Esophagus mucosa (tissue), 1 donor: ENCODE measurements around the gene C1QTNF6. TPM values are rescaled to one million over a fixed set of nuclear protein-coding genes. Genes with fewer than 3 reads are reported as not detected.

Source experiments
- ATAC-seq: fragments of 200-7000 bp; cut with Tn5 transposase; one replicate; pipeline ENCODE4 v1.9.1; 2020
- total RNA-seq: library from RNA; stranded (reverse); gene quantifications from one replicate; pipeline ENCODE4 v1.2.4, GENCODE V29; 2023
- donor health status: DM: yes; HTN: yes; CAD: no.

Gene C1QTNF6
- total RNA-seq, 1 donor from 2014 or later: 2.0 TPM

DNA sequence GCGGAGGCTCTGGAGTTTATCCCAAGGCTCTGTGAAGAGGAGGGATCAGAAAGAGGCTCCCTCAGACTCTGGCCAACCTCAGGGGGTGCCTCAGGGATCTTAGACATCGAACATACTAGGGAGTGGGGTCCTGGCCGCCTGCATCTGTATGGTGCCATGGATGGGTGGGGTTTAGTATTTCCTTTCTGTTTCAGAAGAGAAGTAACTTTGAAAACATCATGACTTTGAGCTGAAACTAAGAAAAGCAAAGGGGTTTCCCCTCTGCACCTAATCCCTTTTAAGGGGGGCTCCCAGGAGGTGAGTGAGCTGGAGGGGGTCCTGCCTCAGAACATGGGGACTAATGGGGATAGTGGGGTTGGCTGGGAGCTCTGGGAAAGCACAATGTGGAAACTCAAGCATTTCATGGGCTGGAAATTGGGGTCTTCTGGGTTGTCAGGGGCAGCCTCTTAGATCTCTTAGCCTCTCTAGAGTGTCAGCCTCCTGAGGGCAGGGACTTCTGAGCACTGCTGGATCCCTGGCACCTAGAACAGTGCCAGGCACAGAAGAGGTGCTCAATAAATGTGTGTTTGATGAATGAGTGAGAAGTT, 36.0 kb upstream of the C1QTNF6 start:
- ATAC-seq: no peak

DNA sequence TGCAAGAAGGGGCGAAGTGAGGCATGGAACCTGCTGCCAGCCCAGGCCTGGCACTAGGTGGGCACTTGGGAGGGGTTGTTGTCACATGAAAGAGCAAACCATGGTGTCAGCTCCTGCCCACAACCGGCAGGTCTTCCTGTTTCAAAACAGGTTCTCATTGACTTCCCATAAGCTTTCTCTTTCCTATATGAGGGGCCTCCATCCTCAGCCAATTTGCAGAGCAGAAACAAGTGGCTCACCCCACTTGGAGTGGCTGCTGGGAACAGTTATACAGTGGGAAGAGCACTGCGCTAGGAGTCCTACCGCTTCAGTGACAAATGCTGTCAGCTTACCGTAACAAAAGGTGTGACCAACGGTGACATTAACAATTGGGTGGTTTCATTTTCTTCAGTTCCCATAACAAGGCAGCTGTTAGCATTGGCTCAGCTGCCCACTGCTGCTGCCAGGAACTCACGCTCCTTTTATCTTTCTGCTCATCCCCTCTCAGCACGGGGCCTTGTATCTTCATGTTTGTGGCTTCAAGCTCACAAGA, 34.5 kb upstream of the C1QTNF6 start:
- ATAC-seq: no peak

DNA sequence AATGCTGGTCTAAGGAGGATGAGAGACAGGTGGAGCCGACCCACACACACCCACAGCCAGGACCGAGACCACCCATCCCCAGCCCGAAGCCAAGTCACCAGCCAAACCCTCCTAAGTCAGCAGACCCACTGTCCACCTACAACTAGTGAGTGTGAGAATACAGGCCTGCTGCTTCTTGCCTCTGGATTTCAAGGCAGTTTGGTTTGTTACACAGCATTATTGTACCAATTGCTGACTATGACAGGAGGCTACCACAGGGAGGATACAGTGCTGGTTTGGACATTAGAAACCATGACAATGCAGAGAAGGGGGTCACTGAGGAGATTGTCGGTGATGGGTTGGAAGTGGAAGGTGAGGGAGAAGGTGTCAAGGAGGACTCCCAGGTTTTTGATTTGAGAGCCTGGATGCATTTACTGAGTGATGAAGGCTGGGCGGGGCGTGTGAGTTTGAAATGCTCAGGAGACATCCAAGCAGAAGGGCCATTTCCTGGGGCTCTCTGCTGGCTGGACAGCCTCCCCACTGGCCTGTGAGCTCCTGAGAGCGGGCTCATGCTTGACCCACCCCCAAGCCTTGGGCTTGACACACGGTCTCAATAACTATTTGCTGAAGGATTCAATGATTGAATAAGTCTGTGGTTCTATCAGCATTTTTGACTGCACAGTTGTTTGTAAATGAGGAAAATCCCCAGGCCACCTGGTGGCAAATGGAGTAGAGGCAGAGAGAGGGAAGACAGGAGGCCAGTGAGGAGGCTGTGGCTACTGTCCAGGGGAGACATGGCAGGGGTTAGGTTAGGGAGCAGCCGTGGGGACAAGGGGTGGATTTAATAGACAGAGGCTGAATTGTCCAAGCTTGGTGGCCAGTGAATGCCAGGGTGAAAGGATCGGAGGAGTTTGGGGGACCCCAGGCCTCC, 33.6 kb upstream of the C1QTNF6 start:
- no peak for ATAC-seq

DNA sequence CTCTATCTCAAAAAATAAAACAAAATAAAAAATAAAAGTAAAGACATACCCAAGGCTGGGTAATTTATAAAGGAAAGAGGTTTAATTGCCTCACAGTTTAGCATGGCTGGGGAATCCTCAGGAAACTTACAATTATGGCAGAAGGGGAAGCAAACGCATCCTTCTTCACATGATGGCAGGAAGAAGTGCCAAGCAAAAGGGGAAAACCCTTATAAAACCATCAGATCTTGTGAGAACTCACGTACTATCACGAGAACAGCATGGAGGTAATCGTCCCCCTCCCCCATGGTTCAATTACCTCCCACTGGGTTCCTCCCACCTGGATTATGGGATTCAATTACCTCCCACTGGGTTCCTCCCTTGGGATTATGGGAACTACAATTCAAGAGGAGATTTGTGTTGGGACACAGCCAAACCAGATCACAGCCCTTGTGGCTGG, 32.5 kb upstream of the C1QTNF6 start:
- ATAC-seq: no peak

DNA sequence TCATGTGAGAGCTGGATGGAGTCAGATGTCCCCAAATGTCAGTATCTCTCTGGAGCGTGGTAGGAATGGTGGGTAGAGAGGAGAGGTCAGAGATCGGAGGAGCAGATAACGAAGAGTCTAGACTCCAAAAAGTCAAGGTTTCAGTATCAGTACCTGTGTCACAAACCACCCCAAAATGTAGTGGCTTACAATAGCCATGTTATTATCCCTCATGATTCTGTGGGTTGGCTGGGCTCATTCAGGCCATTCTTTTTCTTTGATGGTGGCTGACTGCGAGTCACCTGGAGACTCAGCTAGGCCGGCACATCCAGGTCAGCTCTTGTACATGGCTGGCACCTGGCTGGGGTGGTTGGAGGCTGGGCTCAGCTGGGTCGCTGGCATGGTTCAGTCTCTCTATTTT, 31.5 kb upstream of the C1QTNF6 start:
- no peak for ATAC-seq

DNA sequence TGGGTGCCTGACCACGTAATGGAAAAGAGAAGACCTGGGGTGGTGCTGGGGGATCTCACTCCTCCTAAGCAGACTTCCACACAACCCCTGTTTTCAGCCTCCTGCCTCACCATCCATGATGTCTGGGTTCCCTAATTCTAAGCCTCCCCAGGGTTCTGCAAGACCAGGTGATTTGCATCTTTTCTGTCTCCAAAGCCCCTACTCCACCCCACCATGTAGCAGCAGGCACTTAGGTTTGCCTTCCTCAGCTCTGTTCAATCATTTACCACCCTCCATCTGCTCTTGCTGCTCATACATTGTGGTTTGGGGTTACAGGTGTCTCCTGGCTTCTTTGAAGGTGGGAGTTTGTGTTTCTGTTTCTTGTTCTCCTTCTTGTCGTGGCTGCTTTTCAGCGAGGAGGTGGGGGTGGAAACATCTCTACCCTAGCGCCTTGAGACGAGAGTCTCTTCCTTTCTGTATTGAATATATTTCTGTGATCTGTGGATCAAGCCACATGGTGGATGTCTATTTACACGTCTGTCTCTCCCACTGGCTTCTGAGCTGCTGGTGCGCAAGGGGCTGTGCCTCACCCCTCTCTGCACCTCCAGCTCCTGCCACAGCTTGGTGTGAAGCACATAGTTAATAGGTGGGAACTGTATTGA, 30.8 kb upstream of the C1QTNF6 start:
- ATAC-seq: peak; percentile 53

DNA sequence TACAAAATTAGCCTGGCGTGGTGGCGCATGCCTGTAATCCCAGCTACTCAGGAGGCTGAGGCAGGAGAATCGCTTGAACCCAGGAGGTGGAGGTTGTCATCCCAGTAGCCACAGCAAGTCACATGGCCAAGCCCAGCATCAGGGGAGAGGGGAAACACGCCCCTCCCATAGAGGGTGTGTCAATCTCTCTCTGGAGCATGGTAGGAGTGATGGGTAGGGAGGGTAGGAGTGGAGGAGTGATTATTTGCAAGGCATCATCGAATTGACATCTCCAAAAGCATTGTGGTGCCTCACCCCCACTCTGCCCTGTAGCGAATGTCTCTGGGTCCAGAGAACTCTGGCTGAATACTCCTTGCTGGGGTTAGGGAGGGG, 30.3 kb upstream of the C1QTNF6 start:
- peak; percentile 7 for ATAC-seq

DNA sequence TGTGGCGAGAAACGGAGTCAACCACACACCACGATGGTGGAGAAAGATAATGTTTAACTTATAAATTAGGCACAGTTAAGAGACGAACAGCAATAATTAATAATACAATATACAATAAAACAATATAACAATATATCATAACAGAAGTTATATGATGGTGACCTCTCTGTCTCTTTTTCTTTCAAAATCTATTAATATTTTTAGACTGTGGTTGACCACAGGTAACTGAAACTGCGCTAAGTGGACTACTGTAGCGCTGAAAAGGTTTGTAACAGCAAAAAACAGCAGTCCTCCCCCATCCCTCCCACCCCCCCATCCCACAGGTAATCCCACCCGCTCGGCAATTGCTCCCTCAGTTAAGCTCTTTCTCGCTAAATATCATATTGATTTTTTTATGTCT, 27.8 kb upstream of the C1QTNF6 start:
- no peak for ATAC-seq

DNA sequence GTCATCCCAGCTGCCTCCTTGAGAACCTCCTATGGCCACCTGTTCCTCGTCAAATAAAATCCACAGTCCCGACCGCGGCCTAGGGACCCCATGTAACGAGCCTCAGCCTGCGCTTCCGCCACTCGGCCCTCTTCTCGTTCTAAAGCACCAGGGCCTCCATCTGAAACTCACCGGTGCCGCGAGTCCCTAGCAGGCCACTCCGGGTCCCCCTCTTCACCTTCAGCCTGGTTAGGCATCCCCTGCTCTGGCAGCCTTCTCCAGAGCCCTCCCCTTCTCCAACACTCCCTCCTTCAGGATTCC, 26.6 kb upstream of the C1QTNF6 start:
- ATAC-seq: no peak

DNA sequence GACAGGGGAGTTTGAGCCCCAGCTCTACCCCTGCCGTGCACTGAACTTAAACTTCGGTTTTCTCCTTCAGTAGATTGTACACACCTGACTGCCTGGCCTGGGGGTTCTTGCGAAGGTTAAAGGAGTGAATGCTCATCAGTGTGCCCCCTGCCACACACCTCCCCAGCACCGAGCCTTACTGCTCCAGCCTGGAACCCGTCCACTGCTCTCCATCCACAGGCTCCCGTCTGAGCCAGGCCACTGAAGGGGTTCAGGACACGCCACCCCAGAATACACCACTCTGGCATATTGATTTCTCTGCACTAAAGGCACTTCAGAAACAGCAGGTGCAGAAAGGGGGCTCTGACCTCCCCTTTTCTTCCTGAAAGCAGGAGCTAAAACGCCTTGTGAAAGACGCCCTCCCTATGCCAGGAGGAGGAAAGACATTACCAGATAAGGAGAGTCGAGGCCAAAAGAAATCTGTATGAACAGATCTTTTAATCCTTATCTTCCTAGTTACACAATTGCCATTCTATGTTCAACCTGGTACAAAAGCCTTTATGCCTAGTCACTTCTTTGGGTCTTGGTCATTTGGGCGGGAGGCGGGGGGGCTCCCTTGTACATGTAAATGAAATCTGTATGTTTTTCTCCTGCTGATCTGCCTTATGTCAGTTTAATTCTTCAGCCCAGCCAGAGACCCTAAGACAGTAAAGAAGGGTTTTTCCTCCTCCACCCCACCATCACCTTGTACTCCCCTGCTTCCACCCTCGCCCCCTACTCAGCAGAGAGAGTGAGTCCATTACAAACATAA, 26.1 kb upstream of the C1QTNF6 start:
- ATAC-seq: no peak

DNA sequence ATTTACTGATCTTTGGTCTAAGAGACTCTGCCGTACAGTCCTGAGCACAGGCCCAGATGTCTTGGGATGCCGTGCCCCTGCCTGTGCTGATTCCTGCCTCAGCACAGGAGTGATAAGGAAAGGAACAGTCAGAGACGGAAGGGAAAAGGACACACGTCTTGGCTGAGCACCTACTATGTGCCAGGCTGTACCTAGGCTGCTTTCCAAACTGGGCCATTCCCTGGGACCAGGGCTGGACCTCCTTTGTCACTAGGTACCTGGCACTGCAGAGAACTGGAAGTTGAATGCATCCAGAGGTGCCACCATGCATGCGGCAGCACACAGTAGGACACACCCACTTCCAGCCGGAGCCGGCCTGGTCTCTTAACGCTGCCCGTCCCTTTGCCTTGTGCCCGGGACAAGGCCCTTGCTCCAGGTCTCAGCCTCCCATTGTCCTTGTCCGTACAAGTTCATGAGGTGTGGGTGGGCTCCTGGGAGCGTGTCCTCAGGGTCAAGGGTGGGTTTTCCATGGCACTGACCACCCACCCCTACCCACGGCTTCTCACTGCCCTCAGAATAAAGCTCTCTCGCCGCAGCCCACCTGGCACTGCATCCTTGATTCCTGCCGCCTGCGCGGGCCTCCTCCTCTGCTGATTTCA, 25.3 kb upstream of the C1QTNF6 start:
- no peak for ATAC-seq

DNA sequence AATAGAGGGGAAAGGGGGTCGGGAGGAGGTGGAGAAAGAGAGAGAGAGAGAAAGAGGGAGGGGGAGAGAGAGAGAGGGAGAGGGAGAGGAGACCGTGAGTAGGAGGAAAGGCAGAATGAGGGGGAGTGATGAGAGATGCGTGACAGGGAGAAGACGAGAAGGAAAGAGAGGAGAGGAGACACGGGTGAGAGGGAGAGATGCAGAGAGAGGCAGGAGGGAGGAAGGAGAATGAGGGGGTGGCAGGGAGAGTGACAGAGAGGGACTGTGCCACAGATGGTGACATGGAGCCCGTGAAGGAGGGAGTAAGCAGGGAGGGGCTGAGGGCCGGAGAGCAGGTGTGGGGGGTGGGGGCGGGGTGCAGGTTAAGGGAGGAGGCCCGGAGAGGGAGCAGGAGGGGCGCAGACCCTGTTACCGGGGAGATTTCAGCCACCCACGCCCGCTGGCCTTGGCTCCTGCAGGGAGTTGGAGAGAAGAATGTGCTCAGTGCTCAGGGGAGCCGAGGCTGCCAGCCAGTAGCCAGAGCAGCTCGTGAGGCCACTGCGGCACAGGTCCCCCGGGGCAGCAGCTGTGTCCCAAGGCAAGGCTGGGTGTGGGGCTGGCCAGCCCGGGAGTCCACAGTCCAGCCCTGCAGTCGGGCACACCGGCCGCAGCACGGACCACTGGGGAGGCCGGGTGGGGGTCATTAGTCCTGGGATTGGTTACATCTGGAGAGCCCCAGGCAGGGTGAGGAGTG, 24.3 kb upstream of the C1QTNF6 start, which contains the start of gene SSTR3:
SSTR3 (minus strand) TSS at position 304 of the 733 bp plus-strand sequence. CDS start 4,674 bp downstream, outside the sequence.
- ATAC-seq: no peak

DNA sequence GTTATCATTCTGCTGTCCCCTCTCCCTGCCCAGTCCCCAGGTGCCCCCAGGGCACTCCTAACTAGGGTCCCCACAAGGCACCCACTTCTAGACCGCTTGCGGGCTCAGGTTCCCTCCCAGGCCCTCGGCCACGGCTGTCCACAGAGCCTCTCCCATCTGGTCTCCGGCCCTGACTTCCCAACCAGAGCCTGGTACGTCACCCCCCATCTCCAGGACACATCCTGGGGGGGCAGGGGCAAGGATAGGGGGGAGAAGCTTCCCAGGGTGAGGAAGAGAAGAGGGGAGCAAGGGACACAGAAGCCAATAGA, 23.8 kb upstream of the C1QTNF6 start:
- ATAC-seq: no peak

DNA sequence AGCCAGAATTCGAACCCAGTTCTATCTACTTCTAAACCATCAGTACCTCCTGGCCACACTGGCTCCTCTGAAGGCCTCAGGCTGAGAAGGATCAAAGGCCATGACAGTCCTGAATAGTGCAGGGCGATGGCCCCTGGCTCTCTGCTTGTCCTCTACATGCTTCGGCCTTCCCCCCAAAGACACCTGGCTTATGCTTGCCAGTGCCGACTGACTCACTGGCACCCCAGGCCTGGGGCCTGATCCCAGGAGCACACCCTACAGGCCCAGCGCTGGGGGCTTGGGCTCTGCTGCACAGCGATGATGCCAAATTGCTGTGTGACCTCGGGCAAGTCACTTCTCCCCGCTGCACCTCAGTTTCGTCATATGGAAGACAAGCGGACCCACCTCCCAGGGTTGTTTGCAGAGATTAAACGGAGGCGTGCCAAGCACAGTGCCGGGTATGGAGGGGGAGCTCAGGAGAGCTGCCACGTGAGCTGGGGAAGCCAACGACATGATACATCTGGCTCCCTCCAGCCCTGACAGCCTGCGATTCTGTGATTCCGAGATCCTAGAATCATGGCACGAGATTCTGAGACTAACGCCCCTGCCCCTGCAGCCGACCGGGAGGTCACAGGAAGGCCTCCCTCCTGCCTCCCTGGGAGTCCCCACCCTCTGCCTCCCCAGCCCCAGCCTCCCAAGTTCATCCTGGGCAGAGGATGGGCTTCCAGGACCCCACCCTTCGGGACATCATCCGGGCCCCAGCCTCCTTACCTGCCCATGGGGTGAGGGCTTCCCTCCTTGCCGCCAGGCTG, 23.2 kb upstream of the C1QTNF6 start:
- no peak for ATAC-seq

DNA sequence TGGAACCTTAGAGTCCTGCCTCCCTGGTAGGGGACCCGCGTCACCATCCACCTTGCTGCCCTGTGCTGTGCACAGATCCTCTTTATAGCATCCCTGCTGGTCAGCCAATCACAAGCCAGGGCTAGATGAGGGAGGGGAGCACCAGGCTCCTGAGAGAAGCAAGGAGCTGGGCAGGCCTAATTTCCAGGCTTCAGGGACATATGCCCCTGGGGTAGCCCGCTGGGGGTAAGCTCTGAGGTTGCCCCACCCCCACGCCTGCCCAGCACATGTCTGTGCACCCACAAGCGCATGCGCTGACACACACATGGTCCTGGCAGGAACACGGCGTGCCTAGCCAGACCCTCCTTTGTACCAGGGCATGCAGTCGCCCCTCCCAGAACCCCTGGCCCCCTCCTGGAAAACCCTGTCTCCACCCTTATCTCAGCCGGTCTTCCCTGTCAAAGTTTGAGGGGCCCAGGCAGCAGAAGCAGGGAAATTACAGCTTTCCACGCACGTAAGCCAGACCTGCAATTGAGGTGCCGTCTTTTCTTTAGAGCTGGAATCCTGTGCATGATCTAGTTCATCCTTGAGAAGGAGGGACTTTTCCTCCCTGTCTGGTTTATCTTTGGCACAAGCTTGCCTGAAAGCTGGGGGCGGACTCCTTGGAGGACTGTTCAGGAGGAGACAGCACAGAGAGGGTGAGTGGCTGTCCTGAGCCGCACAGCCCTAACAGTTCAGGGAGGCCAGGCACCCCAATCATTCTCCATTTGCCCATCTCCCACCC, 22.2 kb upstream of the C1QTNF6 start:
- ATAC-seq: no peak

DNA sequence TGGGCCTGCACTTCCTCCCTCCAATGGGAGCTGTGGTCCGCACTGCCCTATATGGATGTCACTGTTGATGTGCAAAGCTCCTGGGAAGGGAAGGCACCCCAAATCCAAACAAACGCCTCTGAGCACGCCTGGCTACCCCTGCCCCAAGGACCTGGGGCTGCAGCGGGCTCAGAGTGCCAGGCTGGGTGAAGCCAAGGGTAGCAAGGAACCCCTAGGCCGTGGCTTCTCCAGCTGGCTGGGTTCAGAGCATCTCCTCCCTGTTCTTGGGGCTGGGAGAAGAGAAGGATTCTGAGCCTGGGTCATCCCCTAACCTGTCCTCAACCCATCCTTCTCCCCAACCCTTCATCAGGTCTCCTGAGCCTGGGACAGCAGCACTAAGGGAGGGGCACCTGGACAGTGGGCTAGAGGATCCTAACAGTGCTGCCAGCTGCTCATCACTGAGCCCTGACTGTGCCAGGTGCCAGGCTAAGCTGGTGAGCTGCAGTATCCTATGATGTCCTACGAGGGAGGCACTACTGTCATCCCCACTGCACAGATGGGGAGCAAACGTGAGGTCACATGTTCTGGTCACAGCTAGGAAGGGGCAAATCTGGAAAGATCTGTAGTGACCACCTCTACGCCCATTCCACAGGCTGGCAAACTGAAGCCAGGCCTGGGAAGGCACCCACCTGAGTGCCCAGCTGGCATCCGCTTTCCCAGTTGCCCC, 21.2 kb upstream of the C1QTNF6 start:
- ATAC-seq: no peak

DNA sequence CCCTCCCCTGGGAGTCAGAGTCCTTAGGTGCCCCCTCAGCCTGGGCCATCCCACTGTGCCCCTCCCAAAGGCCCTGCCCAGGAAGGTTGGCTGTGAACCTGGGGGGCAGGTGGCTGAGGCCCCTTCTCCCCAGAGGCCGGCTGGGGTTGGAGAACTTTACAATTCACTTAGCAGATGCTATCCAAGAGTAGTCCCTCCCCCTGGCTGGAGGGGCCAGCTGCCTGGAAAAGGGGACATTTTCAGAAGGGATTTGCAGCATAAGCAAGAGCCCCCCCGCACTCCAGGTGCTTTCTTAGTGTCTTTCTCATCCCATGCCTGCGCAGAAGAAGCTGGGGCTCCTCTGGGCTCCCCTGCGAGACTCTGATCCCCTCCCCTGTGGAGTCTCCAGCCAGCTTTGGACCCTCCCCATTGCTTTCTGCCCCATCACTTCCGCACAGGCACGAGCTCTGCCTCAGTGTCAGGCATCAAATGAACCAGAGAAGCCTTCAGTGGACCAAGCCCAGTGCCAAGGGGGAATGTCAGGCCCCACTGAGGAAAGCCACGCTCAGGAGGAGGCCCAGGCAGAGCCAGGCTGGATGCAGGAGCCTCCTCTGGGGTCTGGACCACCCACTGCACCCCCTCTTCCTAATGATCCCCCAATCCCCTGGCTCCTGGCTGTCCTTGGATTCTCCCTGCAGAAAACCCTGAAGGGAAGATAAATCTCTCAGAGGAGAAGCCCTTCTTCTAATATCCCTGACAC, 20.5 kb upstream of the C1QTNF6 start:
- no peak for ATAC-seq

DNA sequence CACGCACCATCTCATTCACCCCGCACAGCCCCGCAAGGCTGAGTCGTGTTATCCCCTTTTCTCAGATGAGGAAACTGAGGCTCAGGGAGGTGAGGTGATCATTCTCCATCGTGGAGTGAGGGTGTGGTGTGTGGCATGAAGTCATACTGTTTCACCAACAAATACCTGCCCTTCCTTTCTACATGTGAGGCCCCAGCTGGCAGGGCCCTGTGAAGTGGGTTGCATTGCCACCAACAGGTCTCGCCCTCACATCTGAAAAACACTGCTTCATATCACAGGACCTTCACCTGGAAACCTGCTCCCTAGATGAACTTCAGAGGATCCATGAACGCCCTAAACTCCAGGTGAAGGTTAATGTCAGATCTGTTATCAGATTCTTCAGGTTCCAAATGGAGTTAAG, 19.9 kb upstream of the C1QTNF6 start:
- no peak for ATAC-seq
